Activated CD8-positive, alpha-beta memory T cell treated with anti-CD3 and anti-CD28 coated beads for 1 hour (primary cell): ENCODE results near the gene ANO4.

Experiments
- DNase-seq, 2 donors: peaks; one replicate each; pipeline ENCODE4 v3.0.0-alpha.2; 2020; ENCODE audit warnings: low read depth in 1 of 2; ENCODE audit errors: extremely low read depth in 1 of 2

The ANO4 gene

GRCh38 chr12:100801320-100801719, 6.7 kb downstream of the ANO4 start:
- DNase-seq = no peak

DNA sequence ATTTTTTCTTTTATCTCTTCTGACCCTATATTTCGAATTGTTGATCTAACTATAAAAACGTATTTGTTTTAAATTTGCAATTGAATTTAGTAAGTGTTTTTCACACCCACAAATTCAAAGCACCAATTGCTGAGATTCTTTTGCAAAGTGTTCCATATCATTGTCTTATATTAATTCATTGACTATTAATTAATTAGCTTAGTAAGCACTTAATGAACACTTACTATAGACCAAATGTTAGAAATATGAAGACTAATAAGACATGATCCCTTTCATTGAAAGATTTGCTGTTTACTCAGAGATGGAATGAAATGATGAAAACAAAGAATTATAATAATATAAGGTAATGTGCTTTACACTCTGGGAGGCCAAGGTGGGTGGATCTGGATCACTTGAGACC, 14.2 kb downstream of the ANO4 start:
- no peak for DNase-seq

GRCh38 chr12:100820314-100820713, 25.7 kb downstream of the ANO4 start:
- DNase-seq = no peak

DNA sequence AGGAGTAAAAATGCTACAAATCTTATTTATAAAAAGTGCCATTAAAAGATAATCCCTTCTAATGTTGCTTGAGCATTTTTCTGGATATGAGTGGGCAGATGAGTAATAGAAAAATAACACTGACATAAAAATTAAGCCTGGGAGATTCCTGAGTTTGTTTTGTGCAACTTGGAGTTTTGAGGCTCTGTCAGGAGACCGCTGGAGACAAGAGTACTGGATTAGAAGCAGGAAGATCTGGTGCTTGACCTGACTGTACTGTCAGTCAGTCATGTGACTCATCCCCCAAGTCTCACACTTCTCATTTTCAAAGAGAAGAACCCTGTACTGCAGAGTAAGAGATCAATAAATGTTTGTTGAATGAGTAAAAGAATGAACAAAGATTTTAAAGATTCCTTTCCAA, 29.4 kb downstream of the ANO4 start:
- DNase-seq = no peak

DNA sequence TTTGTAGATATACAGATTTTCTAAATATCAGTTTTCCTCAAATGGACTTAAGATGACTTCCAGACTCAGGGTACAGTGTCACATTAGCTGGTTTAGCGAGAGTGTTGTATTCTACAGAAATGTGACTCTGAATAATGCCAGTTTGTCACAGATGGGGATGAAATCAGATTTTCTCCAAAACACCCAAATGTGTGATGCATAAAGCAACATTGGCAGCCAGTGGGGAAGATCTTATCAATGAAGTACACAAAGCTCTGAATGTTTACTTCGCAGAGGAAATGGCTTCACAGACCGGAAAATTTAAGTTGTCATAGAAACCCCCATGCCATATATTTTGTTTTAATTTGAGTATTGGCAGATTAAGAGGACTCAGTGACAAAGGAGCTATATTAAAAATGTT, 29.9 kb downstream of the ANO4 start:
- no peak for DNase-seq

DNA sequence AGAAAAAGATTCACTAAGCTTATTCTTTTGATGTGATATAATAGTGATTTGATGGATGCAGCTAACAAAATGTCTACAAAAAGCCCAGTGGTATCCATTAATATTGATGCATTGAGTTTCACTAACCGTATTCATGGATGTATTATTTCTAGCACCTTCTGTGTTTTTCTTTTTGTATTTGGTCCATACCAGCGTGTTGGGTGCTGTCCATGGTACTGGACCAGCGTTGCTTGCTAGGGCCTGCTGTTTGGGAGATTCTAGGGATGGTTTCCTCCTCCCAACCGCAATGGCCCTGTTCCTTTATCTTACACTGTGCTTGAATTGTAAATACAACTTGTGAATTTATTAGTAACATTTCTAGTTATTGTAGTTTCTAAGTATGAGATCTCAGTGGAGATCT, 31.7 kb downstream of the ANO4 start:
- DNase-seq = no peak

- no peak for DNase-seq
Observed at GRCh38 chr12:100827901-100828520, 33.4 kb downstream of the ANO4 start.

GRCh38 chr12:100830003-100830795, 35.6 kb downstream of the ANO4 start:
- DNase-seq = no peak

DNA sequence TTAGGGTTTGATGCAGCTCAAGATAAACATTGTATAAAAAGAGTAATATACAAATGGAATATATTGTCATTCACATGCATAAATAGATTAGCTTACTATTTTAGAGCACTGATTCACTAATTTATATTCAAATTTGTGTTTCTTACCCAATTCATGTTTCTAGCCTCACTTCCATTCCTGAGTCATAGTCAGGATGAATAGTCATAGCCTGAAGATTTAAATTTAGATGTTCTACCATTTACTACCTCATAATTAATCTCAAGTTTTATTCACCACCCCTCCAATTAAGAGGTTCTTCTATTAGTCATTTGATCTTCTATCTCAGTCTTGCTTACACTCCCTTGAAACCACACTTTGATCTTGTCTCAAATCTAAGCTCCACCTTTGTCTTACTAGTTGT, 38.7 kb downstream of the ANO4 start:
- DNase-seq = no peak

DNA sequence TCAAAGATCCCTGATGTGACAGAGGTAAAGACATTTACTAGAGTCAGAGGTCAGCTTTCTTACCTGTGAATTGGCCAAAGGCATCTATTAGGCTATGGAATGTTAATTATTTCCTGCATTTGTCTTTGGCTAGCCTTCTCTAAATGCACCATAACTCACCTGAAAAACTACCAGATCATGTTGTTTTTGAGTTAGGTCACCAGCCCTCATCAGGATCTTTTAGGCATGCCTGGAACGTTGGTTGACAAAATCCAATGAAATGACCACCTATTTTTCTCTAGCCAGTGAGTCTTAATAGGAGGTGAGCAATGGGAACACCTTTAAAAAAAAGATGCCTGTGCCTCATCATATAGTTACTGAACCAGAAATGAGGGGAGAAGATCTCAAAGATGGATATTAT, 46.2 kb downstream of the ANO4 start:
- no peak for DNase-seq

- no peak for DNase-seq
Observed at GRCh38 chr12:100842156-100842555, 47.6 kb downstream of the ANO4 start.

DNA sequence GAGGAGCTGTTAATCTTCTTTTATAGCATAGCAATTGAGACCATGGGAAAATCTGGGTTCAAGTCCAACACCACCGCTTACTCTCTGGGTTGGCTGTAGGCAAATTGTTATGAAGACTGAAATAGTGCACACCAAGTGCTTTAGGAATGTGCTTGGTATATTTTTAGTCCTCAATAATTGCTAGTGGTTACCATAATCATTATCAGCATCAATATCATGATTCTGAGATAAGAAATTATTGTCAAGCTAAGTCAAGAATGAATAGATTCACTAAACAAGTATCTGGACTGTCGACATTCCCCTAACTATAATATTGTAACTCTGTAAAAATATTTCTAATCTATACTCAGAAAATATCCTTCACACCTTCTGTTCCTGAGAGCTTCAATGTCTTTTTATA, 48.5 kb downstream of the ANO4 start:
- no peak for DNase-seq

DNA sequence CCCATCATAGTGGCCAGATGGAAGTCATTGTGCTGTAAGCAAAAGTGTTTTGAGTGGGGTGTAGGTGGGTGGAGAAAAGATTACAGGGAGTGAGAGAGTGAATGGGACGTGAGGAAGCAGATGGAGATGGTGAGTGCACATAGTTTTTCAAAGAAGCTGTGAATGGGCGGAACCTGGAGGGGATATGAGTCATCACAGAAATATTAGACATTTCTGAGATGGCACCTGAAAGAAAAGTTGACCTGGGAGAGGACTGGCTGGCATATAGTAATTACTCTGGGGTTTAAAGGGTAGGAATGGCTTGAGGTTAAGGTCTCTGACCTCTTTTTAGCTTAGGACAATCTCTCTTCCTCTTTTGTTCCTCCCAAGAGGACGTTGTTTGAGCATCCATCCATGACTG, 50.5 kb downstream of the ANO4 start:
- no peak for DNase-seq

DNA sequence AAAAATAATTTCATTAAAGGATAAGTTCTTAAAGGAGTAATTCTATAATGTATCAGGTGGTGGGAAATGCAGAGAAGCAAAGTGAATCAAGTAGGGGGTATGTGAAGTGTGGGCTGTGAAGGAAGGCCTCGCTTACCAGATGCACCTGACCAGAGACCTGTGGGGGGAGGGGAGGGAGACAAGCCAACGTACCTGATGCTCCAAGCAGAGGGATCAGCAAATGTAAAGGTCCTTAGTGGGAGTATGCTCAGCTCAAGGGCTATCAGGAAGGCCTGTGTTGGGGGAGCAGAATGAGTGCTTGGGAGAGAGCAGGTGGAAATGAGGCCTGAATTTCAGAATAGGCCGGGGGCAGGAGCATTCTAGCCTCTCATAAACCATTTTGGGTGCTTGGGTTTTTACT, 57.1 kb downstream of the ANO4 start:
- no peak for DNase-seq

GRCh38 chr12:100857418-100857817, 62.8 kb downstream of the ANO4 start:
- no peak for DNase-seq

- no peak for DNase-seq
Observed at GRCh38 chr12:100857971-100858370, 63.4 kb downstream of the ANO4 start.

- DNase-seq = no peak
Observed at GRCh38 chr12:100858656-100859055, 64.1 kb downstream of the ANO4 start.

GRCh38 chr12:100859063-100859627, 64.6 kb downstream of the ANO4 start:
- DNase-seq = no peak

DNA sequence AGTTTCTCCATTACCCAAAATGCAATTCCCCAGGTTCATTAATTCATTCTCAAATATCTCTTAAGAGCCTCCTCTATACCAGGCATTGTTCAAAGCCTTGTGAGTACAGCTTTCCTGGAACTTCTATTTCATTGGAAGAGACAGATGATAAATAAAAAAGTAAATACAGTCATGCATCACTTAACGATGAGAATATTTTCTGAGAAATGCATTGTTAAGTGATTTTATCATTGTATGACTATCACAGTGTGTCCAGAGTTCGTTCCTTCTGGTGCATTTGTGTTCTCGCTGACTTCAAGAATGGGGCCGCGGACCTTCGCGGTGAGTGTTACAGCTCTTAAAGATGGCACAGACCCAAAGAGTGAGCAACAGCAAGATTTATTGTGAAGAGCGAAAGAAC, 66.0 kb downstream of the ANO4 start:
- DNase-seq = no peak

GRCh38 chr12:100862676-100863075, 68.1 kb downstream of the ANO4 start:
- no peak for DNase-seq

- DNase-seq = no peak
Observed at GRCh38 chr12:100864366-100864765, 69.8 kb downstream of the ANO4 start.

DNA sequence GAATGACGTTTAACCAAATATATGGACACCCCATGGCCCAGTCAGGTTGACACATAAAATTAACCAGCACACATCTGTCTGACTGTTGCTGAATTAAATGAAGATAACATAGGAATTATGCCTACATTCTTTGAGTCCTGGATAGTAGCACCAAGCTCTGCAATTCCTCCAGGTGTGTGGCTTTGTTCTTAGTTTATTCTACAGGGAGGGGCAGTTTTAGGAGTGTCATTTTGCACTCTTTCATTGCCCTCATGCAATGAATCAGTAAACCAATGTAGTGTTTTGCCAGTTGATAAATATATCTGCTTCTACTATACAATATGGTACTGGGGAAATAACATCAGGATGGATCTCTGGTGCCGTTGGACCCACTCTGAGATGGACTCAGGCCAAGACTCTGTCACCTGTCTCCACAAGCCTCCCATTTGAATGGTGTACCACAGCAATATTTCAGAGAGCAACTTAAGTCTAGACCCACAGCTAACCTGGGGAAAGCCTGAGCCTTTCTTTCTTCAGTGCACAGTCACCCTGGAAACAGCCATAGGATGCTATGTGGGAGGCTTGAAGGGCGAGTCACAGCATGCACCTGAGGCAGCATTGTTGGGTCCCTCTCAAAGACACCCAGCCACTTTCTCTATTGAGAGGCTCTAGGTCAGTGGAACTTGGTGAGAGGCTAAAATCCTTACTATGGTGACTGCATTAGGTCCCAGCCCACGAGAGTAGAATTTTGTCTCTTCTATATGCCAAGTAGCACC, 73.2 kb downstream of the ANO4 start:
- no peak for DNase-seq
